Measurements from ENCODE around the gene ZNF787.

Gene ZNF787

DNA sequence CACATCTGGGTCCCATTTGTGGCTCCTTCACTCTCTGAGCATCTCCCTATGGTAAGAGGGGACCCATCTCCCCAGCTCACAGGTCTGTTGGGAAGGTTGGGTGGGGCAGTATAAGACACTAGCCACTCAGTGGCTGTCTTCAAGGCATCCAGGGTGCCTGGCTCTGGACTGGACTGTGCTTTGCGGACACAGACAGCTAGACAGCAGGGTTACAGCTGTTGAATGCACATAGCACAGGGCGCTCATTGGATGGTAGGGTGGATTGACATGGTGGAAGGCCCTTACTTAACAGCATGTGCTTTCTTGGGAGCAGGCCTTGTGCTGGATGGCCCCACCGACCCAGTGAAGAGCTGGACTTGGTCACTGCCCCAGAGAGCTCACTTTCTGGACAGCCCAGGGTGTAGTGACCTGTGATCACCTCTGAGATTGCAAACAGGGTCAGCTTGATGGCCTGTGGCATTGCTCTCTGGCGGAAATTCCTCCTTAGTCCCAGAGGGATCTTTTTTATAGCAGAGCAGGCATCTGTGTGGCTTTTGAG, 21.9 kb upstream of the ZNF787 start:
- DNase-seq = no peak

- DNase-seq = no peak
These were observed 21.1 kb upstream of the ZNF787 start for GRCh38 chr19:56142087-56142787.

DNA sequence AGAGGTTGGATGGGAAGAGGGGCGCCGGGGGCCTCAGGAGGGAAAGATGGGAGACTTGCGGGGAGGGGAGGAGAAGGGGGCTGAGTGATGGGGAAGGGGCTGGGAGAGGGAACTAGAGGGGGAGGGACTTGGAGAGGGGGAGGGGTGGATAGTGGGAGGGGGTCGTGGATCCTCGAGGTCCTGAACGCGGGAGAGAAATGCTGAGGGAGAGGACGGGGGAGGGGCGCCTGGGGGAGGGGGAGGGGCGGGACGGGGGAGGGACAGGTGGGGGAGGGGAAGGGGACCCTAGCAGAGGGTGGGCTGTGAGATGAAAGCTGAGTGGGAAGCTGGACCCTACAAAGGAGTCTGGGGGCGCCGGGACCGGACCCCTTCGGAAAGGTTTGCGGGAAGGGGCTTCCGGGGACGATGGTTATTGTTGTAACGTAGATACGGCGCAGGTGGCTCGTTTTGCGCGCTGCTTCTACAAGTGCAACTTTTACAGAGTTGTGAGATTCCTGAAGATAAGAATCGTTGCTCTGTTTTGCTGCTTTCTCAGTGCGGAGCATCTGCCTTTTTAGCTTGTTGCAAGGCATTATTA, 20.4 kb upstream of the ZNF787 start:
- DNase-seq = no peak

GRCh38 chr19:56140583-56141416, 19.7 kb upstream of the ZNF787 start, which contains the start of gene ZNF444:
TSS of gene ZNF444 (plus strand) at chr19:56141287. CDS start at chr19:56146912, 5,625 bp downstream.
- peak; percentile 99 to 100 (median 99) for DNase-seq

DNA sequence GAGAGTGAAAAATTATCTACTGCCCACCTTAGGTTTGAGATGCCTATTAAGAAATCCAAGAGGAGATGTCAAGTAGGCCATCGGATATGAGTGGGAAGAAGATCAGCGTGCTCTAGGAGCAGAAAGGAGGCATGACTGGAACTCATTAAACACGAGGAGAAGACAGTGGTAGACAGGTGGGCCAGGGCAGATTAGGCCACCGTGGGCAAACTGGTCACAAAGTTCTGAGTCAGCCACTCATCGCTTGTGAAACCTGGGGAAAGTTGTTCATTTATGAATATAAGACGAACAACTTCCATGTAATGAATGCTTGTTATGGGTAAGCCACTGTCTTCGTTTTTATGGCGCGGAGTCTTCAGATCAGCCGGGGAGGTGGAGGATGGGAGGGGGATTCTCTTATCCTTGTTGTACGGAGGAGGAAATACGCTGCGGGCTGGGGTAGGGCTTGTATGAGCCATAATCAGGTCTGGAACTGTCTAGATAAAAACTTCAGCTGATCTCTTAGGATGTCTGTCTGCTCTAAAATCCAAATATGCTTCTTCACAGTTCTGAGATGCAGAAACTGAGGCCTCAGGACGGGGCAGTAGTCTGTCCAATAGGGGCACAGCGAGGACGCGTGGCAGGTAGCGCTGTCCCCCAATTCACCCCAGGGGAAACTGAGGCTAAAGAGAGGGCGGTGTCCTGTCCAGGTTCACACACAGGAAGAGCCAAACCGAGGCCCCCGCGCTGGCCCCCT, 18.9 kb upstream of the ZNF787 start:
- no peak for DNase-seq

DNA sequence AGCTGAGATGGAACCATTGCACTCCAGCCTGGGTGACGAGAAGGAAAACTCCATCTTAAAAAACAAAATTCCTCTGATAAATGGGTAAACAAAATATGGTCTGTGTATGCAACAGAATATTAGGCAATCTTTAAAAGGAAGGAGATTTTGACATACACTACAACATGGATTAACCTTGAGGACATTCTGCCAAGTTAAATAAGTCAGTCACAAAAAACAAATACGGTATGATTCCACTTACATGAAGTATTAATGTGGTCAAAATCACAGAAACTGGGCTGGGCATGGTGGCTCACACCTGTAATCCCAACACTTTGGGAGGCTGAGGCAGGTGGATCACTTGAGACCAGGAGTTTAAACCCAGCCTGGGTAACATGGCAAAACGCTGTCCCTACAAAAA, 17.0 kb upstream of the ZNF787 start:
- no peak for DNase-seq

DNA sequence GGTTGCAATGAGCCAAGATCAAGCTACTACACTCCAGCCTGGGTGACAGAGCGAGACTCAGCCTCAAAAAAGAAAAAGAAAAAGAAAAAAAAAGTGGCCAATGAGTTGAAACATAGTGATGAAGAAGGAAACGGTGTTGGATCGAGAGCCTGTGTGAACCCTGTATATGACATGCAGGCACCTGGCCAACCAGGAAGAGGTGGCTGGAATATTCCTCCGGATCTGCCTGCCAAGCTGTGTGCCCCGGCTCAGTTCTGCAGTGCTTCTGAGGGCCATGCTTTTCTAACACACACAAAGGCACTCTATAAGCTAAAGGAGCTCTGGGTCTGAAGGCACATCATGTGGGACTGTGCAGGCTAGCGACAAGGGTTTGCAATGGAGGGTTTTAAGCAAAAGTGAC, 16.3 kb upstream of the ZNF787 start:
- no peak for DNase-seq

DNA sequence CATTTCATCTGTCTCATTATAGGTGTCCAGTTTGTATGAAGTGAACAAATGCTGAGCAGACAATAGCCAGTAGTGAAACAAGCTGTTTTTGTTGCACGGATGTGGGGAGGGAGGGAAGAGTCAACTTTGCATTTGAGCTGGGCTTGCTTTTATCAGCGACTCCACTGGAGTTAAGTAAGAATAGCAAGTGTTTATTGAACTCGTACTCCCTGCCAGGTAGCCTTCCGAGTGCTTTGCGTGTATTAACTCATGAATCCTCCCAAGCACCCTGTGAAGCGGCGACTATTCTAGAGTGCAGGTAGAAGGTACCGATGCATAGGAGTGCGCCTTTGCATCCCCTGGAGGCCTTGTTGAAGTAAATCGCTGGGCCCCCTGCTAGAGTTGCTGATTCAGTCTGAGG, 15.3 kb upstream of the ZNF787 start:
- no peak for DNase-seq

DNA sequence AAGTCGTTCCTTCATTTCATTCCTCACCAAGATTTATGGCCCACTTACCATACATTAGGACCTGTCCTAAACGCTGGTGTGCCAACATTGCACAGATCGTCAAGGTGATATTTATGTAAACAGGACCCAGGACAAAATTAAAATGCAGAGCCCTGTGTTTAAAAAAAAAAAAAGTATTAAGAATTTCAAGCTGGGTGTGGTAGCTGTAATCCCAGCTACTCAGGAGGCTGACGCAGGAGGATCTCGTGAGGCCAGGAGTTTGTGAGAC, 13.5 kb upstream of the ZNF787 start:
- DNase-seq = no peak

DNA sequence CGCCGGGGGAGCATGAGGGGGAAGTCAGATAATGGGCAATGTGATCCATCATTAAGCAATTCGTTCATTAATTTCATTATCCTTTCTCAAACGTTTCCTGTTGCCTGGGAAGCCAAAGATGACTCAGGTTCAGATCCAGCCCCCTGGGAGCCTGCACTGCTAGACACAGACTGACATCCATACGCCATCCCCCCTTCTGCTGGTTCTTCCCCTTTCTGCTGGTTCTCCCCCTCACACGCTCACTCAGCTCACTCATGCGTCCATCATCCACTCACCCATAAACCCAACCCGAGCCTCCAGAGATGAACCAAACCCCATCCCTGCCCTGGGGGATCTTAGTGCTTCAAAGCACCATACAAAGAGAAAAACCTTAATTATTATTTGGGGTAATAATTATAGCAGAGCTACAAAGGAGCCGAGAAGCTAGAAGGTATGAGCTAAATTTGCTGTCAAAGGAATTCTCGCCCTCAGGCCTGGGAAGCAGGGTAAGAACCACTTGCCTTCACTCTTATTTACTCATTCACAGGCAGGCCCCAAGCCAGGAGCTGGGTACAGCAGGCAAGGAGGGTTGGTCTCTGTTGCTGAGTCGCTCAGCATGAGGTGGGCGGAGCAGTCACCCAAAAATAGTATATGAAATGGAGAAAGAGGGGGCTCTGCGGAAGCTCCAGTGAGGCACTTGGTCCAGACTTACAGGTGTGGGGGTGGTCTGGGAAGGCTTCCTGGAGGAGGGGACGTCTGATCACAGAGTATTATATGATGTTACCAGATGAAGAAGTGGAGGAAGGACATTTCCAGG, 13.0 kb upstream of the ZNF787 start:
- DNase-seq = no peak

DNA sequence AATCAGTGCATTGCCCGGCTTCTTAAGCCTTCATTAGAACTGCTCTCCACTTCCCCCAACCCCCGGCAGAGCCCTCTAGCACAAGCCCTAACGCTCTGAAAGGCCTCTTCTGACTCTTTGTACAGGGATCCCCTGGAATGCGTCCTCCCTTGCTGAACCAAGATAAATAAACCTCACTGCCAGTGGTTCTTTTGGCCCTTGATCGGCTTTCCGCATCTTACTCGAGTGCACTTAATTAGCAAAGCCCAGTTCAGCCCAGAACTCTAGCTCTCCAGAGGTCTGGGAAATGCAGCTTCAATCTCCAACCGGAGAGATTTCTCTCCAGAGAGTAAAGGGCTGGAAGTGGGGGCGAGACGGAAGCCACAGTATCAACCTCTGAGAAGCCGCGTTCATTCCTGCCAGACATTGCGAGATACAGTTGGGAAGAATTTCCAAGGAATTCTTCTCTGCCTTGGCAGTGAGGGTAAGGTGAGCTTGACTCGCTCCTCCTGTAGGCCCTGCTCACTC, 11.3 kb upstream of the ZNF787 start:
- DNase-seq = no peak

GRCh38 chr19:56131651-56132050, 10.6 kb upstream of the ZNF787 start:
- no peak for DNase-seq

- DNase-seq = no peak
These were observed 8.9 kb upstream of the ZNF787 start for GRCh38 chr19:56130006-56130405.

- DNase-seq = no peak
These were observed 6.1 kb upstream of the ZNF787 start for GRCh38 chr19:56126983-56127780.

DNA sequence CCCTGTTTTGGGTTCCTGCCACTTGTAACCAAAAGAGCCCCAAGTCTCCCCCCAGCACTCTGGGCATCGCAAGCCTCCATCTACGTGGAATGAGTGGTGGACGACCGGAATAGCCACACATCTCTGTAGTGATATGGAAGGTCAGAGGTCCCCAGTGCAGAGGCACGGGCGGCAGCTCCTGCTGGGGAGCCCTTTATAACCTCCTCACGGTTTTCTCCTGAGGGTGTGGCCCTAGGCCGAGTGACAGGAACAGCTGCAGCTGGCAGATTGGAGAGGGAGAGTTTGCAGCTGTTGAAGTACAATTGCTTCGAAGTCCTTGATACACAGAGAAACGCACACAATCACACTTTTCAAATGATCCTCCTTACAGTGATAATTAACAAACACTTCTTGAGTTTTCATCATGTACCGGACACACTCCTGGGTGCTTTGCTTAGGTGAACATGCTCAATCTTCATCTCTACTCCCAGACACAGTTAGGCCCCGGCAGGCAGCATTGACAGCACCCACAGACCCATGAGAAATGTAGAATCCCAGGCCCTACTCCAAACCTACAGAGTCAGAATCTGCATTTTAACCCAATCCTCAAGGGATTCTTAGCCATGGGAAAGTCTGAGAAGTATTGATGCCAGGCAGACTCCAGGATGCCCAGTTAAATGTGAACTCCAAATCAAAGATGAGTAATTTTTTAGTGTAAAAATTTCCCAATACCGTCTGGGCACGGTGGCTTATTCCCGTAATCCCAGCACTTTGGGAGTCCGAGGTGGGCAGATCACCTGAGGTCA, 4.9 kb upstream of the ZNF787 start:
- no peak for DNase-seq

- DNase-seq = peak in 1 of 4 experiments; percentile 15
These were observed 3.5 kb upstream of the ZNF787 start for GRCh38 chr19:56124578-56124977.

- DNase-seq = no peak
These were observed 2.3 kb upstream of the ZNF787 start for GRCh38 chr19:56123266-56123891.

DNA sequence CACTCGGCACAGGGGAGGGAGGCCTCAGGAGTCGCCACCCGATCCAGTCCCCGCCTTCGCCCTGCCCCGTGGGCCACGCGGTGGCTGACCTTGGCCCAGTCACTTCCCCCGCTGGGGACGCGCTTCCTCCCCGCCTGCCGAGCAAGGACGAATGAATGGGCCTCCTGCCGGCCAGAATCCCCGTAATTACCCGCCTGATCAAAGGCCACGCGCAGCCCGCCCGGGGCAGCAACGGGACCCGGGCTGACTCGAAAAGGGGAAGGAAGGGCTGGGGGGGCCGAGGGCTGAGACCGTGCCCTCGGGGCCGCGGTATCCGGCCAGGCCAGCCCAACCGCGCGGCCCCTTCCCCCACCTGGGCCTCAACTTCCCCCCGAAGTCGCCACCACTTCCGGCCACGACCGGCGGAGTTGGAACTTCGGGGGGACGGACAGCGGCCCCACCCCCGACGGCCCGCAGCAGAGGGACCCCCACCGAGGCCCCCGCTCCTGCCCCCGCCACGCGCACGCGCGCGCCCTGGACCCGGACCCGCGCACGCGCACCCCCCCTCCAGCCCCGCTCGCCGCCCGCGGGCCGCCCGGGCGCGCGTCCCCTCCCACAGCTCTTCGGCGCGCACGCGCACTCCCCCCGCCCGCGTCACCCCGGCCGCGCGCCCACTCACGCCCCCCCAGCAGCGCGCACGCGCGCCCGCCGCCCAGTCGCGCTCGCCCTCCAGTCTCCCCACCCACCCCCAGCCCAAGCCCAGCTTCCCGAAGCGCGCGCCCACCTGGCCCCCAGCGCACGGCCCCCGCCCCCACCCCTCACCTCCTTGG, 520 bp downstream of the ZNF787 start:
- peak; percentile 67 to 70 (median 68) for DNase-seq

- no peak for DNase-seq
These were observed 1.1 kb downstream of the ZNF787 start for GRCh38 chr19:56120002-56120370.

Data from activated CD4-positive, CD25-positive, alpha-beta regulatory T cell (primary cell).